HL-60 (cell line): ENCODE results near the gene OXCT1.

Source experiments
- POLR2AphosphoS5 ChIP-seq: IDR thresholded peaks from 2 replicates; pipeline ENCODE4 v1.6.1; 2012; ENCODE audit warnings: low read depth
- TF ChIP-seq, protein P1 (sequence below): IDR thresholded peaks from one replicate; pipeline ENCODE4 v1.5.1; 2011; ENCODE audit warnings: low read length, control low read depth, inconsistent platforms; ENCODE audit not compliant: insufficient read depth

DNA sequence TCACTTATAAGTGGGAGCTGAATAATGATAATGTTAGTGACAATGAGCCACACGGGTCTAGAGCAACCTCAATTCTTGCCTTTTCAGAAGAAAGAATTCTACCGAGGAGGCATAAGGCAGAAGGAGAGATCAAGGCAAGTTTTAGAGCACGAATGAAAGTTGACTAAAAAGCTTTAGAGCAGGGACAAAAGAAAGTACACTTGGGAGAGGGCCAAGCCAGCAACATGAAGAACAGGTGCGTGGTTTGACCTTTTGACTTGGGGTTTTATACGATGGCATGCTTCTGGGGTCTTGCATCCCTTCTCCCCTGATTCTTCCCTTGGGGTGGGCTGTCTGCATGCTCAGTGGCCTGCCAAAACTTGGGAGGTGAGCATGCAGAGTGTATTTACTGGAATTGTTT, 12.5 kb upstream of the OXCT1 start:
- TF ChIP-seq POLR2AphosphoS5 = no peak
- TF ChIP-seq, protein P1, sequence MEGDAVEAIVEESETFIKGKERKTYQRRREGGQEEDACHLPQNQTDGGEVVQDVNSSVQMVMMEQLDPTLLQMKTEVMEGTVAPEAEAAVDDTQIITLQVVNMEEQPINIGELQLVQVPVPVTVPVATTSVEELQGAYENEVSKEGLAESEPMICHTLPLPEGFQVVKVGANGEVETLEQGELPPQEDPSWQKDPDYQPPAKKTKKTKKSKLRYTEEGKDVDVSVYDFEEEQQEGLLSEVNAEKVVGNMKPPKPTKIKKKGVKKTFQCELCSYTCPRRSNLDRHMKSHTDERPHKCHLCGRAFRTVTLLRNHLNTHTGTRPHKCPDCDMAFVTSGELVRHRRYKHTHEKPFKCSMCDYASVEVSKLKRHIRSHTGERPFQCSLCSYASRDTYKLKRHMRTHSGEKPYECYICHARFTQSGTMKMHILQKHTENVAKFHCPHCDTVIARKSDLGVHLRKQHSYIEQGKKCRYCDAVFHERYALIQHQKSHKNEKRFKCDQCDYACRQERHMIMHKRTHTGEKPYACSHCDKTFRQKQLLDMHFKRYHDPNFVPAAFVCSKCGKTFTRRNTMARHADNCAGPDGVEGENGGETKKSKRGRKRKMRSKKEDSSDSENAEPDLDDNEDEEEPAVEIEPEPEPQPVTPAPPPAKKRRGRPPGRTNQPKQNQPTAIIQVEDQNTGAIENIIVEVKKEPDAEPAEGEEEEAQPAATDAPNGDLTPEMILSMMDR = no peak
